ENCODE measurements around the gene COL4A2.

DNA sequence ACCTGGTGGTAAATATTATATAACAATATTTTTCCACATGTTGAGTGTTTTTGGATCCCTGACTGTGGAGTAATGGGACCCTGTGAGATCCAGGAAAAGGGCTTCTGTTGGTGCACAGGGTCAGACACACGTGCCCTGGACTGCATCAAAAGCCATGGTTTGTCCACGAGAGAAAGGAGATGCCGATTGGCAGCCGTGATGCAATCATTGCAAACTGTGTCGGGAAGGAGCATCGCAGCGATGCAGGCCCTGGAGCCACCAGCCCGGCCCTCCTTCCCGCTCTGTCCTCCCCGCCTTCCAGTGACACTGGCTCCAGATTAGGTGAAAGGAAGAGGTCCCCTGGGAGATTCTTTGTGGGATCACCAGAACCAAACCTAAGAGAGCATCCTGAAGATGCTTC is 9.1 kb downstream of the COL4A2 start:
- no peak for TF ChIP-seq ZNF274 (IDR thresholded peaks at IDR 0.05; ENCODE audit: low read depth, low read length)
- TF ChIP-seq YY1 (IDR thresholded peaks at IDR 0.05; ENCODE audit: insufficient read depth, insufficient read length) = no peak
